Uterus (tissue), 2 donors: ENCODE results near the gene MMP1.

ENCODE experiments used
- POLR2A ChIP-seq, 2 donors: fragments of 450-650 bp; IDR thresholded peaks; one replicate each; pipeline ENCODE4 v1.6.1; 2016; ENCODE audit warnings: antibody characterized with exemption in 2 of 2, mild to moderate bottlenecking in 1 of 2, moderate library complexity in 1 of 2
- TF ChIP-seq, protein P1 (sequence below), 4 experiments: fragments of 200-600 bp in 2 of 4; fragments of 450-650 bp in 2 of 4; sonication (generic) in 2 of 4; IDR thresholded peaks; one replicate each; pipeline ENCODE4 v1.5.1; 2016 to 2019; ENCODE audit warnings: antibody characterized with exemption in 4 of 4, mild to moderate bottlenecking in 2 of 4, moderate library complexity in 1 of 4

DNA sequence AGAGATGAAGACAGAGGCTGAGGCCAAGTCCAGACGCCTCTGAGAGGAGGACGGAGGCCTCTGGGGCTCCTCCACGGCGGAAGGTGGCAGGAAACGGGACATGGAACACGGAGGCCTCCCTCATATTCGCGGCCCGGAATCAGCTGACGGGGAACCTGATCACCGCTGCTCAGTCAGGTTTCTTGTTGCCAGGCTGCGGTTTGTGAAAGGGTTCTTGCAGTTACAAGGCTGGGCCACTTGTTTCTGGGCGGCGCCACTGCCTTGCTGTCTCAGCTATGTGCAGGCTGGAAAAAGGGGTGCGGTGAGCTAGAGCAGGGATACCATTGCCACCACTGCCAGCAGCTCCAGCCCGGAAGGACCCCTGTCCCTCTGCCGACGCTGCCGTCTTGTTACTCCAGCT lies 10.0 kb upstream of the MMP1 start:
- TF ChIP-seq, protein P1, sequence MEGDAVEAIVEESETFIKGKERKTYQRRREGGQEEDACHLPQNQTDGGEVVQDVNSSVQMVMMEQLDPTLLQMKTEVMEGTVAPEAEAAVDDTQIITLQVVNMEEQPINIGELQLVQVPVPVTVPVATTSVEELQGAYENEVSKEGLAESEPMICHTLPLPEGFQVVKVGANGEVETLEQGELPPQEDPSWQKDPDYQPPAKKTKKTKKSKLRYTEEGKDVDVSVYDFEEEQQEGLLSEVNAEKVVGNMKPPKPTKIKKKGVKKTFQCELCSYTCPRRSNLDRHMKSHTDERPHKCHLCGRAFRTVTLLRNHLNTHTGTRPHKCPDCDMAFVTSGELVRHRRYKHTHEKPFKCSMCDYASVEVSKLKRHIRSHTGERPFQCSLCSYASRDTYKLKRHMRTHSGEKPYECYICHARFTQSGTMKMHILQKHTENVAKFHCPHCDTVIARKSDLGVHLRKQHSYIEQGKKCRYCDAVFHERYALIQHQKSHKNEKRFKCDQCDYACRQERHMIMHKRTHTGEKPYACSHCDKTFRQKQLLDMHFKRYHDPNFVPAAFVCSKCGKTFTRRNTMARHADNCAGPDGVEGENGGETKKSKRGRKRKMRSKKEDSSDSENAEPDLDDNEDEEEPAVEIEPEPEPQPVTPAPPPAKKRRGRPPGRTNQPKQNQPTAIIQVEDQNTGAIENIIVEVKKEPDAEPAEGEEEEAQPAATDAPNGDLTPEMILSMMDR (IDR thresholded peaks at IDR 0.05), result no peak
- no peak for TF ChIP-seq POLR2A (IDR thresholded peaks at IDR 0.05)
